GM10266 (cell line): ENCODE data around the gene CDC6.

Source experiments
- DNase-seq: peaks from one replicate; pipeline ENCODE4 v3.0.0; 2012; ENCODE audit errors: extremely low spot score
- CTCF ChIP-seq: IDR thresholded peaks from 2 replicates; pipeline ENCODE4 v1.5.1; 2012; ENCODE audit warnings: mild to moderate bottlenecking, low read depth; ENCODE audit not compliant: control insufficient read depth, insufficient read depth; ENCODE audit errors: missing control alignments

Gene CDC6

GRCh38 chr17:40266882-40267281 is 20.8 kb upstream of the CDC6 start:
- no peak for TF ChIP-seq CTCF
- no peak for DNase-seq

GRCh38 chr17:40268141-40268712 is 19.5 kb upstream of the CDC6 start:
- no peak for TF ChIP-seq CTCF
- no peak for DNase-seq

GRCh38 chr17:40278414-40278813 is 9.3 kb upstream of the CDC6 start:
- TF ChIP-seq CTCF, result no peak
- DNase-seq, result no peak

- DNase-seq, result no peak
- no peak for TF ChIP-seq CTCF
Observed at GRCh38 chr17:40279402-40279801, 8.3 kb upstream of the CDC6 start.

- DNase-seq, result no peak
- TF ChIP-seq CTCF, result no peak
Observed at GRCh38 chr17:40281663-40282062, 6.0 kb upstream of the CDC6 start.

- DNase-seq, result peak; percentile 27
- TF ChIP-seq CTCF, result no peak
Observed at GRCh38 chr17:40283662-40284061, 4.0 kb upstream of the CDC6 start.

GRCh38 chr17:40284085-40284713 is 3.5 kb upstream of the CDC6 start:
- DNase-seq, result no peak
- no peak for TF ChIP-seq CTCF
